HCT116 (cell line): ENCODE results near the gene SLC12A3. TPM values are rescaled to one million over a fixed set of nuclear protein-coding genes. Genes with fewer than 3 reads are reported as not detected.
A peak's percentile ranks its signal among the peaks of the same experiment; 100 is the strongest.

ENCODE experiments used
- ATAC-seq: fragments of 200-7000 bp; cut with Tn5 transposase; 2 replicates; pipeline ENCODE4 v1.9.1; 2020; ENCODE audit warnings: mild to moderate bottlenecking, moderate library complexity
- BruUV-seq: library from RNA; stranded (reverse); fragments of 400-500 nt; replicated peaks from 2 replicates; lab custom pipeline; 2021; lab: Mats Ljungman, UMichigan
- CTCF ChIA-PET: fragments of 300-600 bp; sonication (Branson Sonifier 250); formaldehyde crosslinking; loops from one replicate; lab custom pipeline; 2021; ENCODE audit warnings: antibody characterized with exemption; lab: Charles Lee
- POLR2A ChIA-PET: fragments of 300-600, 350-600 bp; sonication (Branson Sonifier 250); formaldehyde crosslinking; loops from one replicate; lab custom pipeline; 2021; ENCODE audit warnings: antibody characterized with exemption; lab: Charles Lee
- RAD21 ChIA-PET, 2 experiments: fragments of 300-600 bp; sonication (Branson Sonifier 250); formaldehyde crosslinking; loops; one replicate each; lab custom pipeline; 2023; ENCODE audit warnings: low total read pairs in 2 of 2; ENCODE audit not compliant: uncharacterized antibody in 2 of 2, unreplicated experiment in 2 of 2, low non-redundant PET in 1 of 2; lab: Charles Lee
- DNase-seq: peaks from one replicate; pipeline ENCODE4 v3.0.0-alpha.2; 2010; ENCODE audit warnings: low read depth, low spot score
- H2AFZ ChIP-seq: fragments of 200-600 bp; shearing (Covaris generic), sonication (generic); 2 replicates; pipeline ENCODE4 v1.6.1; 2017; ENCODE audit warnings: low read depth, mixed run types, mixed read lengths, antibody characterized with exemption, low read length; ENCODE audit not compliant: poor library complexity, severe bottlenecking
- H3K27ac ChIP-seq: 2 replicates; pipeline ENCODE4 v1.5.1; 2012; ENCODE audit warnings: low read depth, low read length
- H3K27me3 ChIP-seq: fragments of 200-600 bp; sonication (generic); 2 replicates; pipeline ENCODE4 v1.6.1; 2016; ENCODE audit warnings: mixed run types, low read length, mixed read lengths; ENCODE audit not compliant: insufficient read depth
- H3K36me3 ChIP-seq, 2 experiments: fragments of 200-500 bp in 1 of 2; fragments of 200-600 bp in 1 of 2; sonication (Bioruptor generic) in 1 of 2; sonication (generic) in 1 of 2; 2 replicates each; pipeline versions ENCODE4 v1.5.1 to v1.6.1; 2014 to 2016; ENCODE audit warnings: low read length in 2 of 2, inconsistent platforms in 1 of 2, mixed read lengths in 1 of 2, mixed run types in 1 of 2; ENCODE audit not compliant: insufficient read depth in 2 of 2, control insufficient read depth in 1 of 2
- H3K4me1 ChIP-seq, 2 experiments: fragments of 200-600 bp in 1 of 2; sonication (generic) in 1 of 2; 2 replicates each; pipeline versions ENCODE4 v1.5.1 to v1.6.1; 2012 to 2017; ENCODE audit warnings: low read length in 2 of 2, inconsistent platforms in 1 of 2, mild to moderate bottlenecking in 1 of 2, mixed read lengths in 1 of 2, mixed run types in 1 of 2, moderate library complexity in 1 of 2; ENCODE audit not compliant: insufficient read depth in 2 of 2, control insufficient read depth in 1 of 2
- H3K4me2 ChIP-seq: fragments of 200-600 bp; sonication (generic); 2 replicates; pipeline ENCODE4 v1.6.1; 2017; ENCODE audit warnings: mixed run types, low read length, mixed read lengths
- H3K4me3 ChIP-seq, 2 experiments: fragments of 200-600 bp in 1 of 2; sonication (generic) in 1 of 2; replicated peaks in 1 of 2; 2 replicates each; pipeline ENCODE4 v1.5.1; 2011 to 2016; ENCODE audit warnings: low read length in 2 of 2, control low read depth in 1 of 2, low read depth in 1 of 2, mild to moderate bottlenecking in 1 of 2, mixed read lengths in 1 of 2, mixed run types in 1 of 2
- H3K79me2 ChIP-seq: fragments of 200-600 bp; sonication (generic); 2 replicates; pipeline ENCODE4 v1.6.1; 2017; ENCODE audit warnings: mild to moderate bottlenecking, mixed run types, low read length, moderate library complexity, mixed read lengths; ENCODE audit not compliant: insufficient read depth
- H3K9ac ChIP-seq: fragments of 200-600 bp; sonication (generic); 2 replicates; pipeline ENCODE4 v1.6.1; 2016; ENCODE audit warnings: low read length, mixed read lengths
- H3K9me2 ChIP-seq: fragments of 200-600 bp; sonication (generic), shearing (Covaris generic); 2 replicates; pipeline ENCODE4 v1.6.1; 2017; ENCODE audit warnings: mixed run types, mild to moderate bottlenecking, moderate library complexity; ENCODE audit not compliant: insufficient read depth
- H3K9me3 ChIP-seq, 2 experiments: fragments of 200-500 bp in 1 of 2; fragments of 200-600 bp in 1 of 2; sonication (Bioruptor generic) in 1 of 2; sonication (generic) in 1 of 2; 2 replicates each; pipeline ENCODE4 v1.6.1; 2014 to 2017; ENCODE audit warnings: low read length in 2 of 2, mixed read lengths in 2 of 2, inconsistent platforms in 1 of 2, low read depth in 1 of 2, mild to moderate bottlenecking in 1 of 2, mixed run types in 1 of 2, moderate library complexity in 1 of 2; ENCODE audit not compliant: control insufficient read depth in 1 of 2, insufficient read depth in 1 of 2
- H4K20me1 ChIP-seq: fragments of 200-600 bp; sonication (generic), shearing (Covaris generic); 2 replicates; pipeline ENCODE4 v1.6.1; 2017; ENCODE audit warnings: mixed run types, mild to moderate bottlenecking, moderate library complexity; ENCODE audit not compliant: insufficient read depth
- CBX3 ChIP-seq: IDR thresholded peaks from 2 replicates; pipeline ENCODE4 v1.6.1; 2012; ENCODE audit warnings: low read depth
- CTCF ChIP-seq, 3 experiments: fragments of 200-600 bp in 1 of 3; sonication (generic) in 1 of 3; IDR thresholded peaks in 2 of 3; conservative IDR thresholded peaks in 1 of 3; 2 replicates each; pipeline ENCODE4 v1.5.1; 2012 to 2017; ENCODE audit warnings: low read depth in 2 of 3, low read length in 2 of 3, antibody characterized with exemption in 1 of 3, borderline replicate concordance in 1 of 3, control low read depth in 1 of 3, mild to moderate bottlenecking in 1 of 3, mixed read lengths in 1 of 3, mixed run types in 1 of 3, moderate library complexity in 1 of 3; ENCODE audit not compliant: insufficient read depth in 1 of 3
- EGR1 ChIP-seq: IDR thresholded peaks from 2 replicates; pipeline ENCODE4 v1.6.1; 2012; ENCODE audit warnings: low read depth
- ELF1 ChIP-seq: IDR thresholded peaks from 2 replicates; pipeline ENCODE4 v1.6.1; 2012; ENCODE audit warnings: low read depth, borderline replicate concordance
- EZH2 ChIP-seq: fragments of 200-600 bp; sonication (generic); IDR thresholded peaks from 2 replicates; pipeline ENCODE4 v1.6.1; 2017; ENCODE audit warnings: antibody characterized with exemption, mixed run types
- EZH2phosphoT487 ChIP-seq: fragments of 200-600 bp; IDR thresholded peaks from 2 replicates; pipeline ENCODE4 v1.6.1; 2018; ENCODE audit warnings: antibody characterized with exemption, borderline replicate concordance
- FOSL1 ChIP-seq: IDR thresholded peaks from 2 replicates; pipeline ENCODE4 v1.6.1; 2012; ENCODE audit warnings: low read depth
- JUND ChIP-seq: IDR thresholded peaks from 2 replicates; pipeline ENCODE4 v1.6.1; 2012
- POLR2A ChIP-seq: IDR thresholded peaks from 2 replicates; pipeline ENCODE4 v1.7.0; 2011; ENCODE audit warnings: borderline replicate concordance; ENCODE audit not compliant: insufficient read depth, insufficient read length; ENCODE audit errors: extremely low read depth
- POLR2AphosphoS5 ChIP-seq: IDR thresholded peaks from 2 replicates; pipeline ENCODE4 v1.6.1; 2011; ENCODE audit warnings: mild to moderate bottlenecking, low read depth, low read length, moderate library complexity
- RAD21 ChIP-seq: IDR thresholded peaks from 2 replicates; pipeline ENCODE4 v1.6.1; 2012; ENCODE audit warnings: low read depth, mild to moderate bottlenecking
- SIN3A ChIP-seq: IDR thresholded peaks from 2 replicates; pipeline ENCODE4 v1.6.1; 2012; ENCODE audit warnings: low read depth
- SP1 ChIP-seq: IDR thresholded peaks from 2 replicates; pipeline ENCODE4 v1.6.1; 2012; ENCODE audit warnings: low read depth
- SRF ChIP-seq: IDR thresholded peaks from 2 replicates; pipeline ENCODE4 v1.6.1; 2012; ENCODE audit warnings: low read depth
- TCF7L2 ChIP-seq: IDR thresholded peaks from 2 replicates; pipeline ENCODE4 v1.7.0; 2011; ENCODE audit warnings: borderline replicate concordance, inconsistent platforms; ENCODE audit not compliant: insufficient read depth, insufficient read length; ENCODE audit errors: extremely low read depth
- YY1 ChIP-seq: IDR thresholded peaks from 2 replicates; pipeline ENCODE4 v1.6.1; 2011; ENCODE audit warnings: low read length, low read depth, moderate library complexity, mild to moderate bottlenecking; ENCODE audit not compliant: insufficient replicate concordance; ENCODE audit errors: extremely low read depth
- ZNF274 ChIP-seq: fragments of 200-500 bp; sonication (Bioruptor generic); IDR thresholded peaks from 2 replicates; pipeline ENCODE4 v1.6.1; 2014; ENCODE audit warnings: mild to moderate bottlenecking, low read depth, low read length, inconsistent platforms
- intact Hi-C: fragments of 100-400 bp; cut with micrococcal nuclease; formaldehyde crosslinking; loops from 2 replicates; pipeline ENCODE4 v1.10.0; 2022
- total RNA-seq: library from RNA; stranded (reverse); gene quantifications from one replicate; pipeline ENCODE4 v1.2.1, GENCODE V29; 2021; ENCODE audit not compliant: unreplicated experiment
- TF ChIP-seq, protein P1 (sequence below): IDR thresholded peaks from 2 replicates; pipeline ENCODE4 v1.6.1; 2012
- TF ChIP-seq, protein P2 (sequence below): IDR thresholded peaks from 2 replicates; pipeline ENCODE4 v1.6.1; 2012
- TF ChIP-seq, protein P3 (sequence below): IDR thresholded peaks from 2 replicates; pipeline ENCODE4 v1.6.1; 2011; ENCODE audit warnings: mild to moderate bottlenecking, low read length, moderate library complexity; ENCODE audit not compliant: insufficient replicate concordance; ENCODE audit errors: extremely low read depth

Gene SLC12A3
- total RNA-seq, 1 experiment from 2014 or later, result not detected

GRCh38 chr16:56964243-56965148, 99.5 kb downstream of the SLC12A3 start:
- ChIA-PET POLR2A (interaction anchor here (0.8 to 1.1 kb wide), 2 partner anchors 24 to 33 kb away, joined by 3 read pairs; partner anchors contain the start of gene NLRC5), RAD21 (interaction anchor here (0.6 to 2.1 kb wide), 3 partner anchors 19 to 281 kb away, joined by 3 to 11 read pairs (median 6); partner anchors contain the start of gene ARL2BP (in 1 of the 2)), CTCF (interaction anchor here (0.6 to 3.0 kb wide), 17 partner anchors 8 to 457 kb away, joined by 3 to 26 read pairs (median 4); partner anchors contain the start of genes CPNE2 and NLRC5)
- peak; percentile 79 for DNase-seq
- Histone ChIP-seq H3K9me2 (no peaks in the 10 kb centered on the region), H3K4me3 (no peak overlapping the region), H3K9ac (no peak overlapping the region), H3K36me3 (no peaks in the 10 kb centered on the region), H3K79me2 (no peaks in the 10 kb centered on the region), H3K27me3 (no peaks in the 10 kb centered on the region), H3K9me3 (no peaks in the 10 kb centered on the region), H4K20me1 (no peaks in the 10 kb centered on the region), H3K27ac (no peak overlapping the region), H3K4me1 (peaks cover 7 to 15% of the 10 kb centered on the region in 2 experiments; a peak in 3 of 4 replicates), H3K4me2 (peak overlapping the region; percentile 63), H2AFZ (peak overlapping the region; percentile 51)
- peak; percentile 91 for ATAC-seq
- intact Hi-C loops, result loop anchor here (1.0 kb wide), 2 partner anchors 81 to 204 kb away; no protein-coding TSS in a partner anchor
- no TSS peak for BruUV-seq
- peak; percentile 93 for TF ChIP-seq RAD21
- TF ChIP-seq JUND, result no peak
- TF ChIP-seq YY1, result peak; percentile 68
- TF ChIP-seq POLR2A, result no peak
- TF ChIP-seq EGR1, result no peak
- no peak for TF ChIP-seq ELF1
- TF ChIP-seq SIN3A, result no peak
- TF ChIP-seq POLR2AphosphoS5, result peak; percentile 33; the same call in 1 of the 2 replicates
- TF ChIP-seq EZH2phosphoT487, result no peak
- TF ChIP-seq, protein P1, sequence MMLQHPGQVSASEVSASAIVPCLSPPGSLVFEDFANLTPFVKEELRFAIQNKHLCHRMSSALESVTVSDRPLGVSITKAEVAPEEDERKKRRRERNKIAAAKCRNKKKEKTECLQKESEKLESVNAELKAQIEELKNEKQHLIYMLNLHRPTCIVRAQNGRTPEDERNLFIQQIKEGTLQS, result no peak
- no peak for TF ChIP-seq EZH2
- no peak for TF ChIP-seq ZNF274
- TF ChIP-seq, protein P2, sequence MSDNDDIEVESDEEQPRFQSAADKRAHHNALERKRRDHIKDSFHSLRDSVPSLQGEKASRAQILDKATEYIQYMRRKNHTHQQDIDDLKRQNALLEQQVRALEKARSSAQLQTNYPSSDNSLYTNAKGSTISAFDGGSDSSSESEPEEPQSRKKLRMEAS, result no peak
- peak; percentile 99 to 100 (median 100) for TF ChIP-seq CTCF (IDR thresholded peaks at IDR 0.05 in 2 of 3, conservative IDR thresholded peaks at IDR 0.05 in 1 of 3; ENCODE audit: borderline replicate concordance in 1 of 3, insufficient read depth in 1 of 3, low read depth in 2 of 3, low read length in 2 of 3)
- TF ChIP-seq TCF7L2, result no peak
- peak; percentile 71; the same call in 1 of the 2 replicates for TF ChIP-seq CBX3
- TF ChIP-seq SP1, result no peak; the same call in 1 of the 2 replicates
- TF ChIP-seq, protein P3, sequence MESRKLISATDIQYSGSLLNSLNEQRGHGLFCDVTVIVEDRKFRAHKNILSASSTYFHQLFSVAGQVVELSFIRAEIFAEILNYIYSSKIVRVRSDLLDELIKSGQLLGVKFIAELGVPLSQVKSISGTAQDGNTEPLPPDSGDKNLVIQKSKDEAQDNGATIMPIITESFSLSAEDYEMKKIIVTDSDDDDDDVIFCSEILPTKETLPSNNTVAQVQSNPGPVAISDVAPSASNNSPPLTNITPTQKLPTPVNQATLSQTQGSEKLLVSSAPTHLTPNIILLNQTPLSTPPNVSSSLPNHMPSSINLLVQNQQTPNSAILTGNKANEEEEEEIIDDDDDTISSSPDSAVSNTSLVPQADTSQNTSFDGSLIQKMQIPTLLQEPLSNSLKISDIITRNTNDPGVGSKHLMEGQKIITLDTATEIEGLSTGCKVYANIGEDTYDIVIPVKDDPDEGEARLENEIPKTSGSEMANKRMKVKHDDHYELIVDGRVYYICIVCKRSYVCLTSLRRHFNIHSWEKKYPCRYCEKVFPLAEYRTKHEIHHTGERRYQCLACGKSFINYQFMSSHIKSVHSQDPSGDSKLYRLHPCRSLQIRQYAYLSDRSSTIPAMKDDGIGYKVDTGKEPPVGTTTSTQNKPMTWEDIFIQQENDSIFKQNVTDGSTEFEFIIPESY, result peak; percentile 15
- no peak for TF ChIP-seq FOSL1
- no peak for TF ChIP-seq SRF
